HG03442 (cell line): ENCODE results near the gene GZF1.

Source experiments
- ATAC-seq: cut with Tn5 transposase; IDR thresholded peaks from one replicate; pipeline ENCODE4 v1.9.1; 2021; ENCODE audit warnings: mild to moderate bottlenecking, moderate library complexity; ENCODE audit not compliant: unreplicated experiment

Gene GZF1

DNA sequence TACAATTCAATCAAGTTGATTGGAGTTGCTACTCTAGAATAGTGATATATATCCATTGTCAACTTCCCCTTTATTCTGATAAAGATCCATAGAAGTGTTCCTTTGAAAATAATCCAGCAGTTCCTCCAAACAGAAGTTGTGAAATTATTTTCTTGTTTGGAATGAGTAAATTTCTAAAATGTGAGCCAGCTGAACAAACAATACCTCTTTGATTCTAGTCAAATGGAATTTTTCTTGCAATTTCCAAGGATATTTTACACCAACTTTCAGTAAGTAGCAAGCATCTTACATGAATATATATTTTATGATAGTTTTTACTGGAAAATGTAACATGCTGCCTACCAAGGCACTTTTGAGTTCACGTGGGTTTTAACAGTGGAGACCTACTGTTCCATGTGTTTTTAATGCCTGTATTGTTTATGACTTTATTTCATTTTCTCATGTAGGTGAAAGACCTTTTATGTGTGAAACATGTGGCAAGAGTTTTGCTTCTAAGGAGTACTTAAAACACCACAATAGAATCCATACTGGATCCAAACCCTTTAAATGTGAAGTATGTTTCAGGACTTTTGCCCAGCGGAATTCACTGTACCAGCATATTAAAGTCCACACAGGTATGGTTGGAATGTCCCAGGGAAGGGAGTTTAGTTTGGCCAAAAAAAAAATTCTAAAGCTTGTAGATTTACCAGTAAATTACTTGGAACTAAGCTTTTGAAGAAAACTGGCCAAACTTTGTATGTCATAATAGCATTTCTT is 6.5 kb downstream of the GZF1 start:
- no peak for ATAC-seq

DNA sequence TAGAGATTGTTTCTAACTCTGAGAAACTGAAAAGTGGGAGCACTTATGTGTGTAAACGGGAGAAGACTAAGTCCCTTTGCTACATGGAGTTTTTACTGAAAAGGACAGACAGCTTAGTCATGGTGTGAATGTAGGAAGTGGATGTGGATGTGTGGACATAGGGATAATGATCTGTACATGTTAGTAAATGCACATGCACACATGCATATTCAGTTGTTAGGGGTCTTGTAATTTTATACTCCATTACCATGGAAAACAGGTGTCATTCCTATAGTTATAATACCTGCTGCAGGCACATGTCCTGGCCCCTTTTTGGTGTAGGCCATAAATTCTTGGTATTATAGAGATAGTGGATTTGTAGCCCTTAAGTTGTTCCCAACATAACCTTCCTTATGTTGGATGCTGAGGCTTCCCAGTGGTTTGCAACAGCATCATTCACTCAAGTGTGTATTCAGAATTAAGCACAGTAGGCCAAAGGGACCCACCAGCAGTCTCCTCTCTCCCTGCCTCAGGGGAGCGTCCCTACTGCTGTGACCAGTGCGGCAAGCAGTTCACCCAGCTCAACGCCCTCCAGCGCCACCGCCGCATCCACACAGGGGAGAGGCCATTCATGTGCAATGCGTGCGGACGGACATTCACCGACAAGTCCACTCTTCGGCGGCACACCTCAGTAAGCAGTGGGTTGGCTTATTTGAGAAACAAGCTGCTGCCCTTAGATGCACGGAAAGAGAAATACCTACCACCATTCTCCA is 7.3 kb downstream of the GZF1 start:
- no peak for ATAC-seq

DNA sequence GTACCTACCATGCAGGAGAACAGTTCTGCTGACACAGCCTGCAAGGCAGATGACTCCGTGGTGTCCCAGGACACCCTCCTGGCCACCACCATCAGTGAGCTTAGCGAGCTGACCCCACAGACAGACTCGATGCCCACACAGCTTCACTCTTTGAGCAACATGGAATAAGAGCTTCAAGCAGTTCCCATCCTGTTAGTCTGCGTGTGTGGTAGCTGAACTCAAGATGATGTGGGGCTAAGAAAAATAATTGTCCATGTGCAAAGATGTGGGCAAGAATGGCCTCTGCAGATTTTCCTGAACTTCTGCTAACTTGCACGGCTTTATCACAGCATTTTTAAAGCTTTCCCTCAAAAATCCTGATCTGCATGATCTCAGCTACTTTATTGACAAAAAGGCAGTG is 8.3 kb downstream of the GZF1 start:
- no peak for ATAC-seq

DNA sequence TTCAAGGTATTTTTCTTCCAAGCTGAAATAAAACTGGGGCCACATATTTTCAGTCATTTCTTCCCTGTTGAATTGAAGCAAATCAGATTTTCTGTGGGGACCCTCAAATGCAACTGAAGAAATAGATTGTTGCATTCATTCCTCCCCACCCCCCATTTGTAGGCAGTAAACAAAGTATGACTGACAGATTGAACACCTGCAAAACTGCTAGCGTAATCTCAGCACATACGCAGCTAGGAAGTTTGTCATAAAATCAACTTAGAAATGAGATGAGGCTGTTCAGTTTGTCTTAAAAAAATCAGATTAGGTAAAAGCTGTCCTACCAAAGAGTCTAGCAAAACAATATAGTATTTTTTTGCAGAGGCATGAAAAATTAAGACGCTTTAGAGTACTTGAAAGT is 8.9 kb downstream of the GZF1 start:
- no peak for ATAC-seq

DNA sequence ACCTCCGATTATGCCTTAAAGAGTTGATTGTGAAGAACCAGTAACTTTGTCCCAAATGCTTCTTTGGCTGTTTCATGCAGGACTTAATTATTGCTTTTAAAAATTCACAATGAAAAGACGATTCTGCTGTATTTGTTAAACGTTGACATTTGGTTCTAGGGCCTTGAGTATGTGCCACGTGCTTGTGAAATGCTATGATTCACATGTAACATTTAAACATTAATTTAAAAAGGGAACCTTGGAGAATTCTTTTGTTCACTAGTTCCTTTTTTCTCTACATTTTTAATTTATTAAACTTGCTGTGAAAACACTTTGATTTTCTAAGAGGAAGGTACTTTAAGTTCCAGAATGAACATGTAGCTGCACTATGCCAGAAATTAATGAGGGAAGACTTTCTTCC is 9.5 kb downstream of the GZF1 start:
- ATAC-seq = no peak

DNA sequence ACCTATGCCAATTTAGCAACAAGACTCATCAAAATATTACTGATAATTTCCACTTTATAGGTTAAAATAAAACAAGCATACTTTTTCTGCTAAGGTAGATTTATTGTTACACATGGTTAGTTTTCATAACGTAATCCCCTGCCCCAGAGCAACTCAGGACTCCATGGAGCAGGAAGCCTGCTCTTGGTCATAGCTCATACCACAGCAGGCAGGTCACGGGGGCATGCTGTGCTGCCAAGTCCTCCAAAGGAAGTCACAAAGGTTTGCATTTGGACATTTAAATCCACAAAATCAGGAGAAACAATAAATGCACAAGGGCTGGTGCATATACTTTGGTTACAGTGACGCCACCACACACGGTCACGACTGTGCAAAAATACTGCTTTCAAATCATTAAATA is 12.5 kb downstream of the GZF1 start:
- ATAC-seq = no peak

DNA sequence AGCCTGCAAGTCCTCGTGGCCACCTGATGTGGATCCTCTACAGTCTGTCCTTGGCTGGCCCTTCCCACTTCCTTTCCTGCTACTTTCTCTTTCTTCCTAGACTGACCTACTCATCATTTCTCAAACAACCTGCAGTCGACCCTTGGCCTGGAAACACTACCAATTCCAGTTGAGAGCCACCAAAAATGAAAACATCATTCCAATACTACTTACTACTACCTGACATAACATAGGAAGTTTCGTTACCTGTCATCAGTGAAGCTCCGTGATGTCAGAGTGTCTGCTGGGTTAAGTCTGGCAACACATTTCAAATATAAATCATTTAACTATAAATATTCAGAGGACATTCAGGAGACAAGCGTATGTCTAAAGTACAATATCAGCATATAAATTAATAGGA is 13.8 kb downstream of the GZF1 start:
- no peak for ATAC-seq

DNA sequence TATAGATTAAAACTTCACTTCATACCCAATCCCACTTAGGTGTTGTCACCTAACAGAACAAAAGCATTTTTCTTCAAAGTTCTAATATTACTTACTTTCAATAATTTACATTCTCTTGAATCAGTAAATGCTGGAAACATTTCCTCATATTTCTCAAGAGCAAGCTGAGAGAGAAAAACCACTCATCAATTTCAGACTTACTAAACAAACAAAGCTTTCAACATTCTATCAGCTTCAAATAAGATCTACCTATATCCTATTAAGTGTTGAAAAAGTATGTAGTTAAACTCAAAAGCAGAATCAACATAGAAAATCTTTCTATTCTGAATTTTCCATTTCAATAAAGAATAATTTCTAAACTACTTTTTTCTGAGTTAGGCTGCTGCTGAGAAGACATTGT is 17.8 kb downstream of the GZF1 start:
- ATAC-seq = no peak

DNA sequence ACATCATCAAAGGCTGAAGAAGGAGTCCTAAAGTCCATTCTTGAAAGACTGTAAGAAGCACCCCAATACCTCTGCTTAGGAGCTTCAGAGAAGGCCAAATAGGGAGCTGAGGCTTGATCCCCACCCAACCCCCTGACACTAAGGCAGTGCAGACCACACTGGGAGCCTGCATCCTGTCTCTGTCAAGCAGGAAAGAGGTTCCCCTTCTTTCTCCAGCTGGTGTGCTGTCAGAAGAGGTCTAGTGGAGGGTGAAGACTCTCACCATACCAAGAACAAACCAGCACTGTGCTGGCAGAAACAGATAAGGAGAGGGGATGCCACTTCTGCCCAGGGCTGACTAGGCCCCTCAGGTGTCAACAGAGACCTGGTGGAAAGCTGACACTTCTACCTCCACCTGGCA is 19.9 kb downstream of the GZF1 start:
- no peak for ATAC-seq

DNA sequence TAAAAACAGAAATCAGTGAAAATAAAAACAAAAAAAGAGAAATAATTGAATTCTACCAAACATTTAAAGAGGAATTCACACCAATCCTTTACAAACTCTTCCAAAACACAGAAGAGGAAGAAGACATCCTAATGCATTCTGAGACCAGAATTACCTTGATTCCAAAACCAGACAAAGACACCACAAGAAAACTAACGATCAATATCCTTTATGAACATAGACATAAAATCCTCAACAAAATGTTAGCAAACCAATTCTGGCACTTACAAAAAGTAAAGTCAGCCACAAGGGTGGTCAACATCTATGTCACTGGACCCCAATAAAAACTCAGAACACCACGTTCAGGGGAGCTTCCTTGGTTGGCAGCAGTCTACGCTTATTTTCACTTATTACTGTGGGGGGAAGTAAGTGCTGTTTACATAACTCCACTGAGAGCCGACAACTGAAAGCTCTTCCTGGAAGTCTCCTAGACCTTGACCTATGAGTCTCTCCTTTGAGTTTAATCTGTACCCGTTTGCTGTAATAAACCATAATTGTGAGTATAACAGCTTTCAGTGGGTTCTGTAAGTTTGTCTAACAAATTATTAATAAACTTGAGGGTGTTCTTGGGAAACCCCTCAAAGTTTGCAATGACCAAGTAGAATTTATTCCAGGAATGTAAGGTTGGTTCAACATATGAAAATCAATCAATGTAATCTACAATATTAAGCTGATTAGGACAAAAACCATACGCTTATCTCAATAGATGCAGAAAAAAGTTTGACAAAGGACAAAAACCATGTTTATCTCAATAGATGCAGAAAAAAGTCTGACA is 24.5 kb downstream of the GZF1 start:
- ATAC-seq = no peak

DNA sequence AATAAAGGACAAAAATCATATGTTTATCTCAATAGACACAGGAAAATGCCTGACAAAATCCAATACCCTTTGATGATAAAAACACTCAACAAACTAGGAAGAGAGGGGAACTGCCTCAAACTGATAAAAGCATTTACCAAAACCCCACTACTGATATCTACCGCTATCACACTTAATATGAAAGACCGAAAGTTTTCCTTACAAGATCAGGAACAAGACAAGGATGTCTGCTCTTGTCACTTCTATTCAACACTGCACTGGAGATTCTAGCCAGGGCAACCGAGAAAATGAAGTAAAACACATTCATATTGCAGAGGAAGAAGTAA is 25.1 kb downstream of the GZF1 start:
- no peak for ATAC-seq

DNA sequence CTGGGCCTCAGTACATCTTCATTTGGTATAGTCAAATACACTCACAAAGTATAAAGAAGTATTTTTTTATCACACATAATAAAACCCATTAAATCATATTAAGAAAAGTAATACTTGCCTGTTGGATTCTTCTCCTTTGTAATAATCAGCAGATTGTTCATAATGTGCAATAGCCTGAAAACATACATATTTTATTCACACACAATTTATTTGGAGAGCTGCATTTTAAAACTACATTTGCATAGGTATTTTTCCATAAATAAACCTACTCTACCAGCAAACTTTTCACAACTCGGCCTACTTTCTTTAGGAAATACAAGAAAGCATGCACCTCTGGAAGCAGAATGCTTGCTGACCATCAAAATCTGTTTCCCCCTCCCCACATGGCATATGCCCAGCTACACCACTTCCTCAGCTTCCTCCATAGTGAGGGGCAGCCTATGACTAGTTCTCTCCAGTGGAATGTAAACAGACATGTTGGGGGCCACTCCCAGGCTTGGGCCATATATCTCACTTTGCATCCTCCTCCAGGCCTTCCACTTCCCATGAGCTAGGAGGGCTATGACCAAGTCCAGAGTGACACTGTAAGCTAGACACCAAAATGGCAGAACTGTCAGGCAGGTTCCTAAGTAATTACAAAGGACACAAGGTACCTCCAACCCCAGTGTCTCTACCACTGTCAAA is 28.3 kb downstream of the GZF1 start:
- no peak for ATAC-seq

DNA sequence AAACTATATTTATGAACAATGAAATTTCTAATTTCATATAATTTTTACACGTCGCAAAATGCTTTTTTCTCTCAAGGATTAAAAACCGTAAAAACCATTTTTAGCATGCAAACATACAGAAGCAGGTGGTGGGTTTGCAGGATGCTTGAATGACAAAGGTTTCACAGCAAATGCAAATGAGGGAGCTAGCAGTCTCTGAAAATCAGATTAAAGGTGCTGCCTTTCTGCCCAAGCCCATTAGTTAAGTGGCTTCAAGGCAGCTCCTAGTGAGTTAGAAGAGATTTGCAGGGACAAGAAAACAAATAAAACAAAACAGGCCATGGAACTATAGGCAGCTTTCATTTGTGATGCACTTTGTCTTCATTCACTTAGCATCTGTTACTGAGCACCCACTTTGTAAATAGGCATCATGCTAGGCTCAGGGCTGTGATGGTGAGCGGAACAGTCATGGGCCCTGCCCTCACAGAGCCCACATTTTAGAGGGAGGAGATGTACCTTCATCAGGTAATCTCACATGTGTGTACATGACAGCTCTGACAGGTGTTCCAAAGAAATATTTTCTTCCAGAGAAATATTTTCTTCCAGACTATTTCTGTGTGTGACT is 29.8 kb downstream of the GZF1 start:
- no peak for ATAC-seq

DNA sequence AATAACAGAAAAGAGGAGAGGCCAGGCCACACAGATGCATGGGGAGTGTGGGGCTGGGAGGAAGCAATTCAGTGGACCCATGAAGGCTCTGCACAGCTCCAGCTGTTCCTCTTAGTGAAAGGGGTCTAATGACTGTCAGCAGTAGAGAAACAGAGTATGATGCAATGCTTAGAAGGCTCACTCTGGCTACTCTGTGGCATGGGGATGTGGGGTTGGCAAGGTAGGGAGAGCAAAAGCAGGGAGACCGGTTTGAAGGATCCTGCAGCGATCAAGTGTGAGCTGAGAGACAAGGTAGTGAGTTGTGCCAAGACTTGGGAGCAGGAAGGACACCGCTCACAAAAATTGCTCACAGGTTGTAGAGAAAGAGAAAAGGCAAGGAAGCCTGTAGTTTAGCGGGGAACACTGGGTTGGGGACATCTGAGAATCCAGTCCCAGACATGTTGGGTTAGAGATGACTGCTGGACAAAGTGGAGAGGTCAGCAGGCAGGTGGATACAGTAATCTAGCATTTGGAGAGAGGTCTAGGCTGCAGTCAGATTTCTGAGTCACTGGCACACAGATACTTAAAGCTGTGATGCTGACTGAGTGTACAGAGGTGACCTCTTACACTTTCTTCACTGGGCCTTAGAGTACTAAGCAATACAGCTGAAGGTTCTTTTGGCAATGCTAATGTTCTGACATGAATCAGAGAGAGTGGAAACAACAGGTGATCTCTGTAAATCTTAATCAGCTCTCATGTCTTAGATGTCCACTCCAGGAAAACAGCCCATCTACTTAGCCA is 32.2 kb downstream of the GZF1 start:
- no peak for ATAC-seq

DNA sequence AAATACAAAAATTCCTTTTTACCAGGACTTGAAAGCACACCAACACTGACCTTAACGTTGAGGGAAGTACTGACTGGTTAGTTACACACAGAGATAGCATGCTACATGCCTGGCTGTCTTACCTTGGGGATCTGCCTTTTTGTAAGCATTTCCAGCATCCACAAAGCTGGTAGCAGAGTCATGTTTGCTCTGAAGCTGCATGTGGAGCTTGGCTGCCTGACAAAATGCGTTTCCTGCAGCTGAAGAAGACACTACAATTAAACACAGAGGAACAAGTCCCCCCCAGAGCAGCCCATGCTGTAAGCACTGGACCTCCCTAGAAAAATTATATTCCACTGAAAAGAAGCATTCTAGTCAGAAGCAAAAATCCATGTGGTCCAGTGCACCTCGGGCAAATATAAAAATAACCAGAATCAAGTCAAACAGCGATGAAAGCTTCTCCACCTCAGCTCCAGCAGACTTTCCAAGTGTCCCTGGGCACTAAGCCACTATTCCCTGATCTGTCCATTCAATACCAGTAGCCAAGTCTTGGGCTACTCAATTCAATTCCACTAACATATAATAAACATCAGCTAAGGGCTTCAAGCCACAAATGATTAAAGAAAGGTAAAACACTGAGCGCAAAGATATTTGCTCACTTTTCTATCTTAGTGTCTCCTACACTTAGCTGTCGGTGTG is 35.1 kb downstream of the GZF1 start:
- no peak for ATAC-seq

DNA sequence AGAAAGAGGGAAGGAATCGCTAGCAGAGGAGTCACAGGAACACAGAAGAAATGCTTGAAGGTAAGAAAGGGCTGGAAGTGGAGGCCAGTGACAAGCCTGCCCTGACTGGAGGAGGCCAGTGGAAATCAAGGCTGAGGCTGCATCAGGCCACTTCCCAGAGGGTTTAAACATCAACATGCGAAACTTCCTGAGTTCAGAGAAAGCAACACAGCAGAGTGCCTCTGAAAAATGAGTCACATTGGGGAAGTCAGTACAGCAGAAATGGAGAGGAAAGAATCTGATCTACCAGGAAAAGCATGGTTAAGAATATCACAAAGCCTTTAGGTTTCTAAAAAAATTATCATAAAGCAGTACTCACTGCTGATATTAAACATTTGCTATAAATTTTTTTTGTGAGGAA is 36.0 kb downstream of the GZF1 start:
- ATAC-seq = no peak

DNA sequence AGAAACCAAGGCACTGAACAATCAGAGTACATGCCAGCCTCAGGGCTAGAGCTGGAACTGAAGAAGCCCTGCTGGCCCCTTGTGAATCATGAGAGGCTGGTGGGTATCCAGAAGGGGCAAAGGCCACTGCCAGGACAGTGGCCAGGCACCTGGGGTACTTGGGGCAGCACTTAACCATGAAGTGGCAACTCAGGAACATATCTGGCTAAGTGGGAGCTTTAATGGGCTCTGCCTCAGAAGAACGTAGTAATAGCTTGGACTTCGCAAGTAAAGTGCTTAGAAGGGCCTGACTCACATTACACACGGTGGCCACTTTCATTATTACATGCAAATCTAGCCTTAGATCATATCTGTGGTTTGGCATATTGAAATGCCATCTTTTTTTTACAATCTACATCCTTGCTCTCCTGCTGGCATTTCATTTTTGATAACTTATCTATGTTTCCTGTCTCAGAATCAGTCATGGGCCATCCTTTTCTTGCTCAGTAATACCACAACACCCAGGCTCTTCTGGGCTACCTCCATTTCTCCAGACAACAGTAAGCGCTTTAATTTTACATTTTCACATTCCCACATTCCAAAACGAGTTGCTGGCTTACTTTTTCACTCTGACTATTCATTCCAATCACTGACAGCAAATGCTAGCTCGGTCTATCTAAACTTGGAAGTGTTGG is 37.7 kb downstream of the GZF1 start:
- peak; percentile 79 for ATAC-seq

DNA sequence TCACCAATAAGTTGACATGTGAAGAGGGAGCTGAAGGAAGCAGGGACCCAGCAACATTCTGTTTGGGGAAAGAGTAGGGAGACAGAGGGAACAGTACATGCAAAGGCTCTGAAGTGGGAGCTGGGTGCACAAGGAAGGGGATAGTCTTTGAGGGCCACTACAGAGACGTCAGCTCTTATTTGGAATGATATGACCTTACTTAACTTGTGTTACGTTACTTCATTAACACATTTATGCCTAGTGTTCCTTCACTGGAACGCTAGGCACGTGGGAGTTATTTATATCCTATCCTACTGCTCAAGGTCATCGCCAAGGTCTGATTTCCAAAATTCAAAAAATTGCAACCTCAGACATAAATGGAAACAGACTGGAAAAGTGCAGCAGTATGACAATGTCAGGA is 39.1 kb downstream of the GZF1 start:
- no peak for ATAC-seq

DNA sequence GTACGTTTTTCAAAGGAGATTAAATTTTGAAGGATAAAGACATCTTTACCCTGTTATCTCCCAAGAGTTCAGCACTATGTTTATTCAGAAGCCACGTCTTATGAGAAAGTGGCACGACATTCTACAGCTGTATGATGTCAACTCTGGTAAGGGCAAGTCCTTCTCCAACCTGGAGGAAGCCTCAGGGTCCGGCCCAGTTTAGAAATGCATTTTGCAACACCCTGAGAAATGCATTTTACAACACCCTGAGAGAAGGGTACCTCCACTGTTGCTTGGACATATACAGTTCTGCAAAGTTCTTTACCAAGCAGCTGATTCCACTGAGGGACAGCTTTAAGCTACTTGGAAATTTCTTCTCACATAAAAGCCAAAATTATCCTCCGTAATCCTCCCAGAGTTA is 41.8 kb downstream of the GZF1 start:
- ATAC-seq = no peak
